Muscle of arm (tissue), 12 donors: ENCODE results near the gene LINGO4. TPM values are rescaled to one million over a fixed set of nuclear protein-coding genes. Genes with fewer than 3 reads are reported as not detected.

ENCODE experiments used
- DNase-seq: peaks from one replicate; pipeline ENCODE4 v3.0.0-alpha.2; 2013
- polyA plus RNA-seq, 12 donors: library from polyadenylated mRNA; unstranded; fragments of 120-200 nt; gene quantifications; one replicate each; pipeline ENCODE4 v1.2.1, GENCODE V29; 2013; ENCODE audit not compliant: insufficient read length in 12 of 12

LINGO4 gene
- polyA plus RNA-seq, 12 donors = 0.07 to 0.67 (median 0.33) TPM; not detected in 2

GRCh38 chr1:151814971-151815545 lies 9.8 kb upstream of the LINGO4 start:
- no peak for DNase-seq

- DNase-seq = no peak
Measured at GRCh38 chr1:151814426-151814825, 9.2 kb upstream of the LINGO4 start.

- DNase-seq = no peak
Measured at GRCh38 chr1:151813271-151813977, 8.2 kb upstream of the LINGO4 start.

- DNase-seq = no peak
Measured at GRCh38 chr1:151811181-151811580, 6.0 kb upstream of the LINGO4 start.

- DNase-seq = no peak
Measured at GRCh38 chr1:151809985-151810556, 4.9 kb upstream of the LINGO4 start.

GRCh38 chr1:151809290-151809984 lies 4.2 kb upstream of the LINGO4 start:
- DNase-seq = no peak

GRCh38 chr1:151807766-151808165 lies 2.5 kb upstream of the LINGO4 start:
- DNase-seq = no peak

GRCh38 chr1:151807131-151807530 lies 1.9 kb upstream of the LINGO4 start:
- no peak for DNase-seq

- DNase-seq = no peak
Measured at GRCh38 chr1:151806170-151806569, 951 bp upstream of the LINGO4 start.

- DNase-seq = no peak
Measured at GRCh38 chr1:151803915-151804314, 1.3 kb downstream of the LINGO4 start.

- no peak for DNase-seq
Measured at GRCh38 chr1:151803164-151803563, 2.1 kb downstream of the LINGO4 start.

GRCh38 chr1:151802372-151802771 lies 2.8 kb downstream of the LINGO4 start:
- DNase-seq = no peak

- DNase-seq = no peak
Measured at GRCh38 chr1:151801846-151802245, 3.4 kb downstream of the LINGO4 start.

- DNase-seq = no peak
Measured at GRCh38 chr1:151801310-151801820, 3.9 kb downstream of the LINGO4 start.

GRCh38 chr1:151800830-151801229 lies 4.4 kb downstream of the LINGO4 start:
- DNase-seq = no peak

GRCh38 chr1:151799179-151800022 lies 5.8 kb downstream of the LINGO4 start:
- no peak for DNase-seq

- DNase-seq = no peak
Measured at GRCh38 chr1:151798571-151798970, 6.6 kb downstream of the LINGO4 start.

GRCh38 chr1:151790940-151791651 lies 14.1 kb downstream of the LINGO4 start:
- no peak for DNase-seq

- DNase-seq = peak; percentile 95
Measured at GRCh38 chr1:151790071-151790939, 14.9 kb downstream of the LINGO4 start, which contains the start of gene TDRKH. Gene TDRKH (minus strand): TSS chr1:151790500. CDS start chr1:151783022, 7,478 bp downstream.

- DNase-seq = no peak
Measured at GRCh38 chr1:151787689-151788088, 17.5 kb downstream of the LINGO4 start.
